SK-N-SH (cell line): ENCODE measurements around the gene NPDC1.

ENCODE experiments used
- EP300 ChIP-seq, 2 experiments: IDR thresholded peaks; 2 replicates each; pipeline versions ENCODE4 v1.4.0 to v1.6.1; 2012; ENCODE audit warnings: borderline replicate concordance in 1 of 2, low read depth in 1 of 2, low read length in 1 of 2
- MEF2A ChIP-seq: IDR thresholded peaks from 2 replicates; pipeline ENCODE4 v1.4.0; 2012; ENCODE audit warnings: low read depth, borderline replicate concordance
- NRF1 ChIP-seq: IDR thresholded peaks from 2 replicates; pipeline ENCODE4 v1.6.1; 2012; ENCODE audit warnings: low read depth, mild to moderate bottlenecking, low read length
- POLR2AphosphoS5 ChIP-seq: IDR thresholded peaks from 2 replicates; pipeline ENCODE4 v1.6.1; 2012; ENCODE audit warnings: low read depth, low read length
- TEAD4 ChIP-seq: IDR thresholded peaks from 2 replicates; pipeline ENCODE4 v1.4.0; 2012; ENCODE audit warnings: mild to moderate bottlenecking, borderline replicate concordance; ENCODE audit not compliant: insufficient read depth
- YY1 ChIP-seq: IDR thresholded peaks from 2 replicates; pipeline ENCODE4 v1.4.0; 2012; ENCODE audit warnings: low read depth, mild to moderate bottlenecking
- TF ChIP-seq, protein P1 (sequence below): fragments of 200-600 bp; sonication (generic); IDR thresholded peaks from 2 replicates; pipeline ENCODE4 v1.6.1; 2017; ENCODE audit warnings: antibody characterized with exemption, mild to moderate bottlenecking, moderate library complexity
- TF ChIP-seq, protein P2 (sequence below): IDR thresholded peaks from 2 replicates; pipeline ENCODE4 v1.4.0; 2012; ENCODE audit warnings: low read depth, borderline replicate concordance

DNA sequence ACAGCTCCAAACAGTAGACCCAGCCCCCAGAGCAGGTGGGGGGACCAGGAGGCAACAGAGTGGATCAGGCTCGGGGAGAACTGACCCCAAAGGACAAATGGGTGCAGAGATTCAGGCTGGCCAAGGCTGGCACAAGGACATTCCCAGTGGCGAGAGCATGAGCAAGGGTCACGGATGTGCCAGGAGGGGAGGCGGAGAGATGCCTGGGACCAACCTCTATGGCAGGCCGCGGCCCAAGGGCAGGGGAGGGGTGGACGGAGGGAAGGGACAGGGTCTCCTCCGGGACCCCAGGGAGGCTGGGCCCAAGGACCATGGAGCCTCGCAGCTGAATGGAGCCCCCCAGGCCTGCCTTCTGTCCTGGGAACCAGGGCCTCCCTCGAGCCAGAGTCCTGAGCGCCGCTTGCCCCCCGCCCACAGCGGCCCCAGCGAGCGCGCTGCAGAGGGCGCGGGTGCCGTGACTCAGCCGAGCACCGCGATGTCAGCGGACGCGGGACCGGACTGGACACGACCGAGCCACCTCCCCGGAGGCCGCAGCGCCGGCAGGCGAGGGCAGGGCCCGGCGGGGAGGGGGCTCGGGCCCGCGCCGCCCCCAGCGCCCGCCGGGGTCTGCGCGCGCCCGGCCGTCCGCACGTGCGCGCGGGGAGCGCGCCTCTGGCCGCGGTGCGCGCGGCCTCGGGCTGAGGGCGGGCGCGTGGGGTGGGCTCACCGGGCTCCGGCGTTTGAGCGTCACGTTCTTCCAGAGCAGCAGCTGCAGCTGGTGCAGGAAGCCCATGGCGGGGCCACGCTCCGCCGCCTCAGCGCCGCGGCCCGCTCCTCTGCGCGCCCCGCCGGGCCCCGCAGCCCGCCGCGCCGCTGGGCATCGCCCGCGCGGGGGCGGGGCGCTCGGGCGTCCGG is 18.4 kb downstream of the NPDC1 start, which contains the start of gene ABCA2:
- TF ChIP-seq, protein P1, sequence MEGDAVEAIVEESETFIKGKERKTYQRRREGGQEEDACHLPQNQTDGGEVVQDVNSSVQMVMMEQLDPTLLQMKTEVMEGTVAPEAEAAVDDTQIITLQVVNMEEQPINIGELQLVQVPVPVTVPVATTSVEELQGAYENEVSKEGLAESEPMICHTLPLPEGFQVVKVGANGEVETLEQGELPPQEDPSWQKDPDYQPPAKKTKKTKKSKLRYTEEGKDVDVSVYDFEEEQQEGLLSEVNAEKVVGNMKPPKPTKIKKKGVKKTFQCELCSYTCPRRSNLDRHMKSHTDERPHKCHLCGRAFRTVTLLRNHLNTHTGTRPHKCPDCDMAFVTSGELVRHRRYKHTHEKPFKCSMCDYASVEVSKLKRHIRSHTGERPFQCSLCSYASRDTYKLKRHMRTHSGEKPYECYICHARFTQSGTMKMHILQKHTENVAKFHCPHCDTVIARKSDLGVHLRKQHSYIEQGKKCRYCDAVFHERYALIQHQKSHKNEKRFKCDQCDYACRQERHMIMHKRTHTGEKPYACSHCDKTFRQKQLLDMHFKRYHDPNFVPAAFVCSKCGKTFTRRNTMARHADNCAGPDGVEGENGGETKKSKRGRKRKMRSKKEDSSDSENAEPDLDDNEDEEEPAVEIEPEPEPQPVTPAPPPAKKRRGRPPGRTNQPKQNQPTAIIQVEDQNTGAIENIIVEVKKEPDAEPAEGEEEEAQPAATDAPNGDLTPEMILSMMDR = no peak
- no peak for TF ChIP-seq NRF1
- no peak for TF ChIP-seq TEAD4
- no peak for TF ChIP-seq POLR2AphosphoS5
- TF ChIP-seq YY1 = no peak
- TF ChIP-seq EP300 (IDR thresholded peaks at IDR 0.05; ENCODE audit: borderline replicate concordance in 1 of 2, low read depth in 1 of 2, low read length in 1 of 2) = no peak
- no peak for TF ChIP-seq MEF2A
- TF ChIP-seq, protein P2, sequence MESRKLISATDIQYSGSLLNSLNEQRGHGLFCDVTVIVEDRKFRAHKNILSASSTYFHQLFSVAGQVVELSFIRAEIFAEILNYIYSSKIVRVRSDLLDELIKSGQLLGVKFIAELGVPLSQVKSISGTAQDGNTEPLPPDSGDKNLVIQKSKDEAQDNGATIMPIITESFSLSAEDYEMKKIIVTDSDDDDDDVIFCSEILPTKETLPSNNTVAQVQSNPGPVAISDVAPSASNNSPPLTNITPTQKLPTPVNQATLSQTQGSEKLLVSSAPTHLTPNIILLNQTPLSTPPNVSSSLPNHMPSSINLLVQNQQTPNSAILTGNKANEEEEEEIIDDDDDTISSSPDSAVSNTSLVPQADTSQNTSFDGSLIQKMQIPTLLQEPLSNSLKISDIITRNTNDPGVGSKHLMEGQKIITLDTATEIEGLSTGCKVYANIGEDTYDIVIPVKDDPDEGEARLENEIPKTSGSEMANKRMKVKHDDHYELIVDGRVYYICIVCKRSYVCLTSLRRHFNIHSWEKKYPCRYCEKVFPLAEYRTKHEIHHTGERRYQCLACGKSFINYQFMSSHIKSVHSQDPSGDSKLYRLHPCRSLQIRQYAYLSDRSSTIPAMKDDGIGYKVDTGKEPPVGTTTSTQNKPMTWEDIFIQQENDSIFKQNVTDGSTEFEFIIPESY = no peak
